ENCODE data around the gene STOML2. TPM values are rescaled to one million over a fixed set of nuclear protein-coding genes. Genes with fewer than 3 reads are reported as not detected.

The STOML2 gene
- total RNA-seq, 1 experiment from 2014 or later = 175 TPM

DNA sequence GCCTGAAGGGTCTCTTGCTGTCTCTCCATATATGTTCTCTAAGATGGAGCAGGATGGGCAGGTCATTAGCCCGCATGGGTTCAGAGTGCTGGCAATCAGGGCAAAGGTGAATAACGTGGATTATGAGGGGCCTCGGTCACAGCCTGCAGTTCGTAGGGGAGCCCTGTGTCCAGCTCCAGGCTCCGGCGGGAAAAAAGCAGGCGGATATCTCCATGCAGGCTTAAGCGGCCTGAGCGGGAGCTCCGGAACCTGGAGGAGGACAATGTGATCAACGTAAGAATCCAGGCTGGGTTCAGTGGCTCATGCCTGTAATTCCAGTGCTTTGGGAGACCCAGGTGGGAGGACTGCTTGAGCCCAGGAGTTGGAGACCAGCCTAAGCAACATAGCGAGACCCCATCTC, 2.2 kb upstream of the STOML2 start:
- Histone ChIP-seq H3K9ac (ENCODE audit: low read length) (no peak overlapping the region), H3K27me3 (ENCODE audit: low read length) (no peaks in the 10 kb centered on the region), H3K36me3 (ENCODE audit: low read depth, low read length) (no peaks in the 10 kb centered on the region), H3K4me2 (ENCODE audit: low read length) (no peak overlapping the region), H4K20me1 (ENCODE audit: low read length) (no peaks in the 10 kb centered on the region), H3K27ac (ENCODE audit: low read length) (no peak overlapping the region), H3F3A (ENCODE audit: low read length, unreplicated experiment) (no peaks in the 10 kb centered on the region), H2AFZ (ENCODE audit: low read length) (no peak overlapping the region), H3K4me1 (ENCODE audit: insufficient read depth, low read length) (peaks cover 20% of the 10 kb centered on the region), H3K79me2 (ENCODE audit: low read length) (peaks cover 20% of the 10 kb centered on the region), H3K4me3 (ENCODE audit: low read length) (no peak overlapping the region), H3K9me2 (replicated peaks; ENCODE audit: low read length) (no peaks in the 10 kb centered on the region), H3K9me3 (ENCODE audit: low read length) (no peaks in the 10 kb centered on the region)
- BruUV-seq (replicated peaks) = no TSS peak
- CTCF ChIA-PET = no interaction called here
- no peak for DNase-seq
- TF ChIP-seq EZH2 (IDR thresholded peaks at IDR 0.05; ENCODE audit: low read length, unreplicated experiment) (no peak), EZH2phosphoT487 (IDR thresholded peaks at IDR 0.05; ENCODE audit: borderline replicate concordance, low read length) (no peak)
- TF ChIP-seq, protein P1, sequence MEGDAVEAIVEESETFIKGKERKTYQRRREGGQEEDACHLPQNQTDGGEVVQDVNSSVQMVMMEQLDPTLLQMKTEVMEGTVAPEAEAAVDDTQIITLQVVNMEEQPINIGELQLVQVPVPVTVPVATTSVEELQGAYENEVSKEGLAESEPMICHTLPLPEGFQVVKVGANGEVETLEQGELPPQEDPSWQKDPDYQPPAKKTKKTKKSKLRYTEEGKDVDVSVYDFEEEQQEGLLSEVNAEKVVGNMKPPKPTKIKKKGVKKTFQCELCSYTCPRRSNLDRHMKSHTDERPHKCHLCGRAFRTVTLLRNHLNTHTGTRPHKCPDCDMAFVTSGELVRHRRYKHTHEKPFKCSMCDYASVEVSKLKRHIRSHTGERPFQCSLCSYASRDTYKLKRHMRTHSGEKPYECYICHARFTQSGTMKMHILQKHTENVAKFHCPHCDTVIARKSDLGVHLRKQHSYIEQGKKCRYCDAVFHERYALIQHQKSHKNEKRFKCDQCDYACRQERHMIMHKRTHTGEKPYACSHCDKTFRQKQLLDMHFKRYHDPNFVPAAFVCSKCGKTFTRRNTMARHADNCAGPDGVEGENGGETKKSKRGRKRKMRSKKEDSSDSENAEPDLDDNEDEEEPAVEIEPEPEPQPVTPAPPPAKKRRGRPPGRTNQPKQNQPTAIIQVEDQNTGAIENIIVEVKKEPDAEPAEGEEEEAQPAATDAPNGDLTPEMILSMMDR (conservative IDR thresholded peaks at IDR 0.05; ENCODE audit: low read depth, low read length) = no peak
- POLR2A ChIA-PET (ENCODE audit: unreplicated experiment) = no interaction called here
- no peak for ATAC-seq
- intact Hi-C loops (cut with micrococcal nuclease) = no loop called here

DNA sequence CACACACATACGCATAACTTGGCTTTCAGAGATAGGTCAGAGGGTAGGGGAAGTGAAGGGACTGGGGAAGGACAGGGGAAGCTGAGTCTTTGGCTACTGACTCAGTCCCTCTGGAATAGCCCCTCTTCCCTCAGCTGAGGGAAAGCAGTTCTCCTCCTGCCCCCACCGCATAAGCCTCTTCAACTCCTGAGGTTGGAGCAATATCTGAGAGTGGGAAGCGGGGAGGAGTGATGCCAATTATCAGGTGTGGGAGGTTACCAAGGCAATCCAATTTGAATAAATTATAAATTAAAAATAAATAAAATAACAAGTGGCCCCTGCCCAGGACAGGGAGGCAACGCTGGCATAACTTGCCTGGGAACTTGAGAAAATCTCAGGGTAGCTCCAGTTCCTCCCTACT, 1.7 kb upstream of the STOML2 start:
- CTCF ChIA-PET = no interaction called here
- POLR2A ChIA-PET (ENCODE audit: unreplicated experiment) = no interaction called here
- Histone ChIP-seq H3K27ac (ENCODE audit: low read length) (no peak overlapping the region), H3K9ac (ENCODE audit: low read length) (no peak overlapping the region), H3K27me3 (ENCODE audit: low read length) (no peaks in the 10 kb centered on the region), H3F3A (ENCODE audit: low read length, unreplicated experiment) (no peaks in the 10 kb centered on the region), H3K79me2 (ENCODE audit: low read length) (peaks cover 20% of the 10 kb centered on the region), H3K9me2 (replicated peaks; ENCODE audit: low read length) (no peaks in the 10 kb centered on the region), H3K4me1 (ENCODE audit: insufficient read depth, low read length) (peaks cover 16% of the 10 kb centered on the region), H3K9me3 (ENCODE audit: low read length) (no peaks in the 10 kb centered on the region), H4K20me1 (ENCODE audit: low read length) (no peaks in the 10 kb centered on the region), H3K4me3 (ENCODE audit: low read length) (no peak overlapping the region), H3K4me2 (ENCODE audit: low read length) (no peak overlapping the region), H3K36me3 (ENCODE audit: low read depth, low read length) (0 out of 2 replicates have a peak, but pooled peaks cover 3% of the 10 kb centered on the region), H2AFZ (ENCODE audit: low read length) (no peak overlapping the region)
- no TSS peak for BruUV-seq (replicated peaks)
- ATAC-seq (no peak), DNase-seq (no peak)
- TF ChIP-seq EZH2phosphoT487 (IDR thresholded peaks at IDR 0.05; ENCODE audit: borderline replicate concordance, low read length) (no peak), EZH2 (IDR thresholded peaks at IDR 0.05; ENCODE audit: low read length, unreplicated experiment) (no peak)
- TF ChIP-seq, protein P1 (conservative IDR thresholded peaks at IDR 0.05; ENCODE audit: low read depth, low read length) = no peak
- intact Hi-C loops (cut with micrococcal nuclease) = no loop called here

DNA sequence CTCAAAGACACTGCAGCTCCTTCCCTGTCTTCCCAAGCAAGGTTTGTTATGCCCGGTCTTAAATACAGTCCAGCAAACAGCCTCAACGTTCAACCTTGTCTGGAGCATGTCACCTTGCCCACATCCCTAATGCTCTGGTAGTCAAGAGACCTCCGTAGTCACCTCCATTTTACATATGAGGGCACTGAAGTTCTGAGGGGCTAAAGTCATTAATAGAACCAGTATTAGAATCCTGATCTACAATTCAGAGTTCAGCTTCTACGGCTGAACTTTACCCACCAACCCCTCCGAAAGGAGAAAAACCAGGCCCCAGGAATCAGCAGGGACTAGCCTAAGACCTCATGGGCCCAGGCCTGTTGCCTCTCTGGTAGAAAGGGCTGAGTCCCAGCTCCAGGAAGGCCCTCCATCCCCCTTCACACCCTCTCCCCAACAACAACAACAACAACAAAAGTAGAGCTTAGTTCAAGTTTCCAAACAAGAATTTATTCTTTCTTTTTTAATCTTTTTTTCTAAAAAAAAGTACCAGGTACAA, 795 bp upstream of the STOML2 start:
- CTCF ChIA-PET = interaction anchor here (0.6 to 1.1 kb wide), 3 partner anchors 8 to 12 kb away, joined by 3 to 7 read pairs (median 5); partner anchors contain the start of gene ATOSB
- H2AFZ ChIP-seq (ENCODE audit: low read length) = 0 out of 2 replicates have a peak overlapping the region, but pooled peaks have one; percentile 74
- no peak for DNase-seq
- no peaks in the 10 kb centered on the region for H3F3A ChIP-seq (ENCODE audit: low read length, unreplicated experiment)
- intact Hi-C loops (cut with micrococcal nuclease) = no loop called here
- H3K79me2 ChIP-seq (ENCODE audit: low read length) = peaks cover 20% of the 10 kb centered on the region
- BruUV-seq (replicated peaks) = no TSS peak
- TF ChIP-seq, protein P1 (conservative IDR thresholded peaks at IDR 0.05; ENCODE audit: low read depth, low read length) = no peak
- no peak for TF ChIP-seq EZH2 (IDR thresholded peaks at IDR 0.05; ENCODE audit: low read length, unreplicated experiment)
- TF ChIP-seq EZH2phosphoT487 (IDR thresholded peaks at IDR 0.05; ENCODE audit: borderline replicate concordance, low read length) = no peak
- H3K4me3 ChIP-seq (ENCODE audit: low read length) = peak overlapping the region; percentile 83
- H3K4me1 ChIP-seq (ENCODE audit: insufficient read depth, low read length) = peaks cover 16% of the 10 kb centered on the region
- H3K9me2 ChIP-seq (replicated peaks; ENCODE audit: low read length) = no peaks in the 10 kb centered on the region
- H3K9ac ChIP-seq (ENCODE audit: low read length) = peak overlapping the region; percentile 96; the same call in 1 of the 2 replicates
- POLR2A ChIA-PET (ENCODE audit: unreplicated experiment) = interaction anchor here (0.6 to 0.7 kb wide), 3 partner anchors 58 to 628 kb away, joined by 3 to 10 read pairs (median 3); no protein-coding TSS in a partner anchor
- H3K36me3 ChIP-seq (ENCODE audit: low read depth, low read length) = 0 out of 2 replicates have a peak, but pooled peaks cover 3% of the 10 kb centered on the region
- no peaks in the 10 kb centered on the region for H3K9me3 ChIP-seq (ENCODE audit: low read length)
- H3K27me3 ChIP-seq (ENCODE audit: low read length) = no peaks in the 10 kb centered on the region
- no peak for ATAC-seq
- H3K4me2 ChIP-seq (ENCODE audit: low read length) = peak overlapping the region; percentile 96
- H4K20me1 ChIP-seq (ENCODE audit: low read length) = no peaks in the 10 kb centered on the region
- H3K27ac ChIP-seq (ENCODE audit: low read length) = peak overlapping the region; percentile 38
